Fibroblast of skin of right biceps (primary cell): Measurements from ENCODE around the gene NRSN1.

ENCODE experiments used
- DNase-seq: peaks from one replicate; pipeline ENCODE4 v3.0.0-alpha.2; 2013

NRSN1 gene

GRCh38 chr6:24145690-24146131, 19.7 kb downstream of the NRSN1 start:
- no peak for DNase-seq

- no peak for DNase-seq
Measured at GRCh38 chr6:24146871-24147270, 20.9 kb downstream of the NRSN1 start.

- DNase-seq: no peak
Measured at GRCh38 chr6:24147511-24148153, 21.6 kb downstream of the NRSN1 start.

- no peak for DNase-seq
Measured at GRCh38 chr6:24148154-24148570, 22.1 kb downstream of the NRSN1 start.

GRCh38 chr6:24148684-24149083, 22.7 kb downstream of the NRSN1 start:
- DNase-seq: no peak

- no peak for DNase-seq
Measured at GRCh38 chr6:24149296-24149695, 23.3 kb downstream of the NRSN1 start.

DNA sequence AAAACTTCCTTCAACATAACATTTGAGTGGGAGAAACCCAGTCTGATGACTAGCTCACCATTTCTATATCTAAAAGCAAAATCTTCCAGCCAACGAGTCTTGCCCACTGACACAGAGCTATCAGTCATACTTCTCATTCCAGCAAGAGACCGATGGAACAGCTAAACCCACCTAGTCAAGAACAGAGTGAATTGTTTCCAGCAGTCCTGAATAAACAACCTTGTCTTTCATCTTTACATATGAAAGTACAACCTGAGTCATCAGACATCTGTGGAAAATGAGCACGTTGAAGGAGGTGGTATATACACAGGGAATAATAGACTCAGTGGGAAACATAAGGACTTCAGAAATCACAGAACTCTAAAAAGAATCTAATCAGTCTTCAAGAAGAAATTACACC, 23.8 kb downstream of the NRSN1 start:
- no peak for DNase-seq

- no peak for DNase-seq
Measured at GRCh38 chr6:24152014-24152413, 26.0 kb downstream of the NRSN1 start.

GRCh38 chr6:24154121-24154520, 28.1 kb downstream of the NRSN1 start:
- peak; percentile 53 for DNase-seq

DNA sequence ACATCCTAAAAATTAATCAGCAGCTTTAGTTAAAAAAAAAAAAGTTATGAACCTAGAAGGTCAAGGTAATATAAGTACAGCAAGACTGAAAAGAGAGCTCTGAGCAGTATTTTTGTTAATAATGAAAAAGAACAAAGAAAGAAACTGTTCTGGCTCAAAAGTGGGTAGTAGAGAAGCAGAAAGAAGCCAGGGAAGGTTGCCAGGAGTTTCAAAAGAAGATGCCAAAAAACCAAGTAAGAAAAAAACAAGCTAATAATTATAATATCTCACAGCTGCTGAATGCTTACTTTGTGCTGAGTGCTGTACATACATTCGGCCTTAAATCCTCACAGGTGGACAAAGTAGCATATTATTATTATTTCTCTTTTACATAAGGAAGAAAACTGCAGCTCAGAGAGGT, 31.9 kb downstream of the NRSN1 start:
- no peak for DNase-seq

DNA sequence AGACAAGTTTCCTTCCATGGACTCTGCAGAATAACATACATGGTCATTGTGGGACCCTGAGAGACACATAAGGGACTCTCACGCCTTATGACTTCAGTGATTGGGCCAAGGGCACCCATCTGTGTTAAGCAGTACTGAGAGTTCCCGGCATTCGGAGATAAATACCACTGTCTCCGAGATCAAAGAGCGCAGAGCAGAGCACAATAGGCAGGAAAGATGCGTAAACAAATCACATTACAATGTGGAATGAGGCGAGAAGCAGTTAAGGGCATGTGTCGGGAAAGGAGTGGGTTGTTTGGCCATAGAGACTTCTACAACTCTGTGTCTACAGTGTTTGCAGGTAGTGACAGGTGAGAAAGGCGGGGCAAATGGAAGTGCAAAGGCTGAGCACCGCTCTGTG, 57.6 kb downstream of the NRSN1 start:
- DNase-seq: no peak

DNA sequence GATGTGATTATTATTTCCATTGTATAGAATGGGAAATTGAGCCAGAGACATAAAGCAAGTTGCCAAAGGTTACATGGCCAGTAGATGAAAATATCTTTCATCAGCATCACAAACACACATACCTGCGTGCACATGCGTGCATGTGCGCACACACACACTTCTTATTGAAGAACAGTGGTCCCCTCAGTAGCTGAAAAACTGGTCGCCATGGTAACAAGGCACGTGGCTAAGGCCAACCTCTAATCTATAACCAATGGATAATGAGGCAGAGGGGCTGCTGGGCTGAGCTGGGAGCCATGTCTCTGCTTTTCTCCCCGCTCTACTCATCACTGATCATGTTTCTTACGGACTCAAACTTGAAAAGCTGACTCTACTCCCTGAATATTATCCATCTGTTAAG, 60.3 kb downstream of the NRSN1 start:
- DNase-seq: no peak

- DNase-seq: no peak
Measured at GRCh38 chr6:24187965-24188577, 62.1 kb downstream of the NRSN1 start.

DNA sequence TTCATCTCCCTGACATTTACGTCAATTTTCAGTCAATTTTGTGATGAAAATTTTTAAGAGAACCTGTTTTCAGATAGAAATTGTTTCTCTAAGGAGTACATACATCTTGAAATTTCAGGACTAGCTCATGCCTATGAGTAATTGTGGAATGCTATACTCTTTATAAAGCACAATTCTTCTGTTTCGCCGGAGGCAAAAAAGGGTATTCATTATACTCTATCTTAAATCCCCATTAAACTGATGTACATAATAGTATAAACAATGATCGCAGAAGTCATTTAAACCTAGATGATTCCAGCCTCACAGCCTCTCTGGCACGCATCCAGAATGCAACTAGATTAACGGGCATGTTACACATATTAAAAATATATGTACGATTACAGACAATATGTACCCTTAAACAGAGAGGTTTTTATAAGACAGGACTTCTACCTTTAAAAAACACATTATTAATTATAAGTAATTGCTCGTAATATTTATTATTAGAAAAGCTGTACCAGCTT, 62.6 kb downstream of the NRSN1 start:
- no peak for DNase-seq

- DNase-seq: no peak
Measured at GRCh38 chr6:24191346-24191745, 65.3 kb downstream of the NRSN1 start.

- no peak for DNase-seq
Measured at GRCh38 chr6:24193364-24193763, 67.3 kb downstream of the NRSN1 start.

GRCh38 chr6:24194978-24195700, 69.1 kb downstream of the NRSN1 start:
- no peak for DNase-seq

- no peak for DNase-seq
Measured at GRCh38 chr6:24195836-24196597, 70.0 kb downstream of the NRSN1 start.
